ENCODE measurements around the gene C15orf62.

- TF ChIP-seq CTCF (IDR thresholded peaks at IDR 0.05) (no peak), ETV6 (CRISPR knock-in tag; IDR thresholded peaks at IDR 0.05) (no peak), CREB1 (CRISPR knock-in tag; IDR thresholded peaks at IDR 0.05) (no peak), ATF1 (CRISPR knock-in tag; IDR thresholded peaks at IDR 0.05) (no peak), CREM (CRISPR knock-in tag; IDR thresholded peaks at IDR 0.05) (no peak), SMAD3 (CRISPR knock-in tag; IDR thresholded peaks at IDR 0.05; ENCODE audit: borderline replicate concordance) (no peak), FOXJ3 (CRISPR knock-in tag; IDR thresholded peaks at IDR 0.05; ENCODE audit: borderline replicate concordance) (no peak), AFF4 (CRISPR knock-in tag; IDR thresholded peaks at IDR 0.05; ENCODE audit: borderline replicate concordance) (no peak), ZNF219 (CRISPR knock-in tag; IDR thresholded peaks at IDR 0.05; ENCODE audit: borderline replicate concordance) (no peak), MAX (CRISPR knock-in tag; IDR thresholded peaks at IDR 0.05) (no peak)
Measured at GRCh38 chr15:40787991-40788390, 18.2 kb downstream of the C15orf62 start.
